GM18870 (cell line): ENCODE results near the gene FRAS1.
"Not testable (repeated sequence)": the region's sequence is repeated elsewhere in the genome, so short reads cannot be mapped to it uniquely, and the experiment has no call there.

ENCODE experiments used
- ATAC-seq: cut with Tn5 transposase; IDR thresholded peaks from one replicate; pipeline ENCODE4 v1.9.1; 2021; ENCODE audit warnings: moderate library complexity; ENCODE audit not compliant: unreplicated experiment

The FRAS1 gene

GRCh38 chr4:78320349-78320935 lies 263.3 kb downstream of the FRAS1 start:
- no peak for ATAC-seq

GRCh38 chr4:78322032-78322431 lies 264.9 kb downstream of the FRAS1 start:
- no peak for ATAC-seq

GRCh38 chr4:78323439-78323838 lies 266.3 kb downstream of the FRAS1 start:
- no peak for ATAC-seq

GRCh38 chr4:78324625-78325024 lies 267.5 kb downstream of the FRAS1 start:
- no peak for ATAC-seq

GRCh38 chr4:78325271-78326157 lies 268.4 kb downstream of the FRAS1 start:
- no peak for ATAC-seq

GRCh38 chr4:78328591-78328990 lies 271.5 kb downstream of the FRAS1 start:
- not testable (repeated sequence) for ATAC-seq

GRCh38 chr4:78331186-78331585 lies 274.1 kb downstream of the FRAS1 start:
- no peak for ATAC-seq

GRCh38 chr4:78331965-78332364 lies 274.8 kb downstream of the FRAS1 start:
- no peak for ATAC-seq

GRCh38 chr4:78332976-78333375 lies 275.9 kb downstream of the FRAS1 start:
- no peak for ATAC-seq

GRCh38 chr4:78336093-78336943 lies 279.2 kb downstream of the FRAS1 start:
- no peak for ATAC-seq

- ATAC-seq: no peak
Observed at GRCh38 chr4:78337244-78338020, 280.3 kb downstream of the FRAS1 start.

- no peak for ATAC-seq
Observed at GRCh38 chr4:78342125-78342524, 285.0 kb downstream of the FRAS1 start.

GRCh38 chr4:78343682-78344081 lies 286.6 kb downstream of the FRAS1 start:
- ATAC-seq: no peak

- ATAC-seq: no peak
Observed at GRCh38 chr4:78345237-78345636, 288.1 kb downstream of the FRAS1 start.

GRCh38 chr4:78346222-78346621 lies 289.1 kb downstream of the FRAS1 start:
- no peak for ATAC-seq

GRCh38 chr4:78347527-78347926 lies 290.4 kb downstream of the FRAS1 start:
- no peak for ATAC-seq

- no peak for ATAC-seq
Observed at GRCh38 chr4:78353921-78354320, 296.8 kb downstream of the FRAS1 start.

- ATAC-seq: no peak
Observed at GRCh38 chr4:78354782-78355181, 297.7 kb downstream of the FRAS1 start.

- ATAC-seq: no peak
Observed at GRCh38 chr4:78355306-78355705, 298.2 kb downstream of the FRAS1 start.

- ATAC-seq: no peak
Observed at GRCh38 chr4:78356251-78356786, 299.2 kb downstream of the FRAS1 start.
